Measurements from ENCODE around the gene PCDHGC4. TPM values are rescaled to one million over a fixed set of nuclear protein-coding genes. Genes with fewer than 3 reads are reported as not detected.

PCDHGC4 gene
- total RNA-seq, 1 experiment from 2014 or later: 4.3 TPM

DNA sequence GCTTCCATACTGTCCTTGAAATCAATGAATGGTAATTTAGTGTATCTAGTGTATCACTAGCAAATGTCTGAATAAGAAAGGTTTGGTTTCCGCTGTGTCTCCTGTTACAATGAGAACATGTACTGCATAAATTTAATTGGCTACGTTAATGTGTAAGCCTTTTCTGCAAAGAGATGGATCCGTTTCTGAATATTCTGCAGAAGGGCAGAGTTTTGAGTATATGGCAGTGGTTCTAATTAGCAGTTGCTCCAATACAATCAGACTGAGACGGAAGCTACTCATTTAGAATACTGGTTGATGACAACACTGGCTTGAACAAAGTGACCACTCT is 555 bp upstream of the PCDHGC4 start:
- Histone ChIP-seq H3K18ac (ENCODE audit: insufficient read length, low read depth, low read length) (no peak overlapping the region), H3K14ac (ENCODE audit: insufficient read depth, low read length) (no peak overlapping the region), H2BK15ac (ENCODE audit: low read depth, low read length) (no peak overlapping the region), H3K27ac (ENCODE audit: insufficient read length, low read depth, low read length) (no peak overlapping the region), H2BK120ac (ENCODE audit: low read depth, low read length, poor library complexity, severe bottlenecking) (no peak overlapping the region), H3T11ph (ENCODE audit: low read length) (no peak overlapping the region), H4K20me1 (ENCODE audit: control insufficient read depth, insufficient read depth, insufficient read length) (no peaks in the 10 kb centered on the region), H3K9ac (ENCODE audit: extremely low read depth, insufficient read length, low read length) (no peak overlapping the region), H3K23ac (ENCODE audit: insufficient read length, low read depth, low read length) (no peak overlapping the region), H3K4me2 (ENCODE audit: insufficient read depth, insufficient read length, low read length) (peak overlapping the region; percentile 91), H3K27me3 (ENCODE audit: insufficient read depth, low read length) (peaks cover 8% of the 10 kb centered on the region; the same call in 1 of the 2 replicates), H3K56ac (ENCODE audit: insufficient read length, low read depth, low read length) (no peak overlapping the region), H2AK5ac (ENCODE audit: insufficient read length, low read length) (no peak overlapping the region), H4K91ac (ENCODE audit: insufficient read length, low read depth, low read length) (no peak overlapping the region), H2BK5ac (ENCODE audit: insufficient read length, low read length) (no peak overlapping the region), H3K4ac (ENCODE audit: low read depth, low read length) (no peak overlapping the region), H3K9me3 (ENCODE audit: control insufficient read depth, low read depth, low read length) (no peaks in the 10 kb centered on the region), H2BK12ac (ENCODE audit: insufficient read length, low read depth, low read length) (no peak overlapping the region), H3K4me1 (ENCODE audit: insufficient read depth, low read length) (peaks cover 5% of the 10 kb centered on the region; the same call in 1 of the 2 replicates), H3K79me1 (ENCODE audit: insufficient read depth, low read depth, low read length, poor library complexity, severe bottlenecking) (no peaks in the 10 kb centered on the region), H3K79me2 (ENCODE audit: insufficient read depth, low read length) (no peaks in the 10 kb centered on the region; the same call in 1 of the 2 replicates), H2AFZ (ENCODE audit: low read length) (no peak overlapping the region), H4K5ac (ENCODE audit: insufficient read length, low read depth, low read length) (no peak overlapping the region), H2BK20ac (ENCODE audit: low read depth, low read length, poor library complexity, severe bottlenecking) (no peak overlapping the region), H4K8ac (replicated peaks; ENCODE audit: insufficient read length, low read depth, low read length) (no peak overlapping the region), H3K23me2 (ENCODE audit: insufficient read length, low read depth, low read length, poor library complexity, severe bottlenecking) (peaks cover 9% of the 10 kb centered on the region)
- Mint-ChIP-seq H3K27ac (peak overlapping the region; percentile 16 to 67 (median 46); a peak in 5 of 7 replicates), H3K36me3 (ENCODE audit: insufficient read depth in 1 of 3, low read depth in 3 of 3) (peaks cover 5 to 10% (median 8%) of the 10 kb centered on the region in 3 experiments; a peak in 4 of 7 replicates), H3K4me3 (peak overlapping the region; percentile 76 to 88), H3K9me3 (no peaks in the 10 kb centered on the region), H3K4me1 (peaks cover 36 to 41% of the 10 kb centered on the region in 2 experiments), H3K27me3 (ENCODE audit: low read depth) (peaks cover 23% of the 10 kb centered on the region)
- TF ChIP-seq, protein P1, sequence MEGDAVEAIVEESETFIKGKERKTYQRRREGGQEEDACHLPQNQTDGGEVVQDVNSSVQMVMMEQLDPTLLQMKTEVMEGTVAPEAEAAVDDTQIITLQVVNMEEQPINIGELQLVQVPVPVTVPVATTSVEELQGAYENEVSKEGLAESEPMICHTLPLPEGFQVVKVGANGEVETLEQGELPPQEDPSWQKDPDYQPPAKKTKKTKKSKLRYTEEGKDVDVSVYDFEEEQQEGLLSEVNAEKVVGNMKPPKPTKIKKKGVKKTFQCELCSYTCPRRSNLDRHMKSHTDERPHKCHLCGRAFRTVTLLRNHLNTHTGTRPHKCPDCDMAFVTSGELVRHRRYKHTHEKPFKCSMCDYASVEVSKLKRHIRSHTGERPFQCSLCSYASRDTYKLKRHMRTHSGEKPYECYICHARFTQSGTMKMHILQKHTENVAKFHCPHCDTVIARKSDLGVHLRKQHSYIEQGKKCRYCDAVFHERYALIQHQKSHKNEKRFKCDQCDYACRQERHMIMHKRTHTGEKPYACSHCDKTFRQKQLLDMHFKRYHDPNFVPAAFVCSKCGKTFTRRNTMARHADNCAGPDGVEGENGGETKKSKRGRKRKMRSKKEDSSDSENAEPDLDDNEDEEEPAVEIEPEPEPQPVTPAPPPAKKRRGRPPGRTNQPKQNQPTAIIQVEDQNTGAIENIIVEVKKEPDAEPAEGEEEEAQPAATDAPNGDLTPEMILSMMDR (conservative IDR thresholded peaks at IDR 0.05): no peak
- WGBS (ENCODE audit: extremely low coverage, insufficient read length, low lambda C conversion rate): no CpG with 5 or more reads among the region's 4 CpGs
- DNase-seq: no peak
